A204.1 (cell line): ENCODE data around the gene APOOL.
"Not testable (repeated sequence)": the region's sequence is repeated elsewhere in the genome, so short reads cannot be mapped to it uniquely, and the experiment has no call there.

ENCODE experiments used
- FAIRE-seq: peaks from 2 replicates; lab custom pipeline; 2012; peaks lifted over from hg19 to GRCh38; lab: Jason Lieb, UNC

Gene APOOL

GRCh38 chrX:85003655-85004244, at the start of gene APOOL:
APOOL (plus strand) TSS chrX:85003877; CDS start chrX:85003913, 36 bp downstream.
- peak; percentile 57 for FAIRE-seq

GRCh38 chrX:84956304-84956703, 47.4 kb upstream of the APOOL start:
- FAIRE-seq = peak; percentile 6

GRCh38 chrX:84974803-84975202, 28.9 kb upstream of the APOOL start:
- no peak for FAIRE-seq

GRCh38 chrX:84991739-84992138, 11.9 kb upstream of the APOOL start:
- not testable (repeated sequence) for FAIRE-seq

GRCh38 chrX:84993150-84993549, 10.5 kb upstream of the APOOL start:
- no peak for FAIRE-seq

GRCh38 chrX:85001344-85001743, 2.3 kb upstream of the APOOL start:
- FAIRE-seq = no peak

GRCh38 chrX:85004255-85004654, 578 bp downstream of the APOOL start:
- FAIRE-seq = no peak

GRCh38 chrX:85012098-85012497, 8.4 kb downstream of the APOOL start:
- no peak for FAIRE-seq

- not testable (repeated sequence) for FAIRE-seq
Observed at GRCh38 chrX:85015351-85015750, 11.7 kb downstream of the APOOL start.

- FAIRE-seq = no peak
Observed at GRCh38 chrX:85017721-85018120, 14.0 kb downstream of the APOOL start.

GRCh38 chrX:85018471-85018870, 14.8 kb downstream of the APOOL start:
- no peak for FAIRE-seq

GRCh38 chrX:85020216-85020615, 16.5 kb downstream of the APOOL start:
- FAIRE-seq = no peak

- FAIRE-seq = no peak
Observed at GRCh38 chrX:85024044-85024443, 20.4 kb downstream of the APOOL start.

GRCh38 chrX:85024562-85024961, 20.9 kb downstream of the APOOL start:
- no peak for FAIRE-seq

GRCh38 chrX:85026170-85026569, 22.5 kb downstream of the APOOL start:
- no peak for FAIRE-seq

GRCh38 chrX:85029043-85029442, 25.4 kb downstream of the APOOL start:
- FAIRE-seq = no peak

GRCh38 chrX:85031505-85031904, 27.8 kb downstream of the APOOL start:
- FAIRE-seq = no peak

- FAIRE-seq = no peak
Observed at GRCh38 chrX:85037114-85037513, 33.4 kb downstream of the APOOL start.

- FAIRE-seq = no peak
Observed at GRCh38 chrX:85051627-85052026, 48.0 kb downstream of the APOOL start.

- no peak for FAIRE-seq
Observed at GRCh38 chrX:85052205-85052604, 48.5 kb downstream of the APOOL start.

GRCh38 chrX:85052636-85053343, 49.1 kb downstream of the APOOL start:
- peak; percentile 94 for FAIRE-seq

- FAIRE-seq = no peak
Observed at GRCh38 chrX:85065512-85066198, 62.0 kb downstream of the APOOL start.

- not testable (repeated sequence) for FAIRE-seq
Observed at GRCh38 chrX:85077247-85077646, 73.6 kb downstream of the APOOL start.
